HG03097 (cell line): Measurements from ENCODE around the gene ALG12.
A peak's percentile ranks its signal among the peaks of the same experiment; 100 is the strongest.

ENCODE experiments used
- ATAC-seq: cut with Tn5 transposase; IDR thresholded peaks from one replicate; pipeline ENCODE4 v1.9.1; 2021; ENCODE audit not compliant: unreplicated experiment, low FRiP score

ALG12 gene

DNA sequence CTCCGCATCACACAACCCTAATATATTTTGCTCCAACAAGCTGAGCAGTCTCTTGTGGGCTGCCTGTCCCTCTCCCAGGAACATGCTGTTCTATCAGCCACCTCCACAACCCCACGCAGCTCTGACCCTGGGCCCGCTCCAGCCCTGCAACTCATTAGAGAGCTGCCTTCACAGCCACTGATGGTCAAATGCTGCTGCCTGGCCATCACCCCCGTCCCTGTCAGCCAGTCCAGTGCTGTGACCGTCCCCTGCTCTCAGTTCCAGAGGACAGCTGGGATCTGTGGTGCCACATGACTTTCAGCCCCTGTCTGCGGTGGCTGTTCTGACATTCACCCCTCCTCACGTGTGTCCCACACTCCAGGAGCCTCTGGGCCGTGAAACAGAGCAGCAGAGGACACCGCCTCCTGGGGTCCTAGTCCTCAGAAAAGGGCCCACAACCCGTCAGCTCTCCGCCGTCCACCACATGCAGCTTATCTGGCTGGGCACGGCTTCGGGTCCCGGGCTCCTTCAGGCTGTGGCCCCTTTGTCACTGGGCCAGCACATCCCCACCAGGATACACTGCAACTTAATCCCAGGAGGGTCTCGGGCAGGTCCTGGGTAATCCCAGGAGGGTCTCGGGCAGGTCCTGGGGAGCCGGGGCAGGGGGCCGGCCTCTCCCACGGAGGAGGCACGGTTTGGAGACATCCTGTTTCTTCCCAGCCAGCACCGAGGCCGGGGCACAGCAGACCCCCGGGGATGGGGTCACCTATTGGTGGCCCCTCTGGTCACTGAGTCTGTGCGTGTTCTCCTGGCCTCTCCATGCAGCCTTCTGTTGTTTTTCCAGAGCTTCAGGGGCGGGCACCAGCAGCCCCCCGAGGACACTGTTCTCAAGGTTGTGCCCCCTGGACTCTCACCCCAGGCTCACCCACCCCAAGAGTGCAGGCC lies 15.3 kb upstream of the ALG12 start:
- ATAC-seq = no peak

DNA sequence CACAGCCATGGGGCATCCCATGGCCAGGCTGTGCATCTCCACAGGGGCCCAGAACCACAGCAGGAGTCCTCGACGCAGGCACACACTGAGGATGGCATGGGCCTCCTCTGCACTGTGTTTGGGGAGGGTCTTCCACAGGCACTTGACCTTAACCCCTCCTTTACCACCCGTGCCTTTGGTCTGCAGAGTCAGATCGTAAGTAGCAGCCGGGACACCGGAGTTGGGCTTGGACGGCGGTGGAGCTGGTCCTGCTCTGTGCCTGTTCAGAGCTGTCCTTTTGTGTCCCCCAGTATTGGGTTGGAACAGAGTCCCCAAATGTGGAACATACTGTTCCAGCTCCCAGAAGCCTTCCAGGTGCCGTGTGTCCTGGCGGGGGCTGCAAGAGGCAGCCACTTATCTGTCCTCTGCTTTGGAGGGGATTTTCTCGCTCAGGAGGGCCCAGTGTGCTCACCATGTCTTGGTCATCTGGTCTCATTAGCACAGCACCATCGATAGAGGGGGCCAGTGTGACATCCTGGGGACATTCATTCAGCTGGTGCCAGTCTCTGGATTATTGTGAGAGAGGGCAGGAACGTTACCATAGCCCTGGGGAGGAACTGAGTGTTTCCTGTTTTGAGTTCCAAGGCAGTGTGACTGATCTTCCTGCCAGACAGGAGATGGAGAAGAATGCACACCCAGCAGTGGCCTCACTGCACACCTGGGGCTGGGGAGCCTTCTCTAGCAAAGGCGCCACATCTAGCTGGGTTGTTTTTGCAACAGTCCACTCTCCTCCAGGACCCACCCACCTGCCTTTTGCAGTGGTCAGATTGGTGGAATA lies 12.6 kb upstream of the ALG12 start:
- ATAC-seq = peak; percentile 30

DNA sequence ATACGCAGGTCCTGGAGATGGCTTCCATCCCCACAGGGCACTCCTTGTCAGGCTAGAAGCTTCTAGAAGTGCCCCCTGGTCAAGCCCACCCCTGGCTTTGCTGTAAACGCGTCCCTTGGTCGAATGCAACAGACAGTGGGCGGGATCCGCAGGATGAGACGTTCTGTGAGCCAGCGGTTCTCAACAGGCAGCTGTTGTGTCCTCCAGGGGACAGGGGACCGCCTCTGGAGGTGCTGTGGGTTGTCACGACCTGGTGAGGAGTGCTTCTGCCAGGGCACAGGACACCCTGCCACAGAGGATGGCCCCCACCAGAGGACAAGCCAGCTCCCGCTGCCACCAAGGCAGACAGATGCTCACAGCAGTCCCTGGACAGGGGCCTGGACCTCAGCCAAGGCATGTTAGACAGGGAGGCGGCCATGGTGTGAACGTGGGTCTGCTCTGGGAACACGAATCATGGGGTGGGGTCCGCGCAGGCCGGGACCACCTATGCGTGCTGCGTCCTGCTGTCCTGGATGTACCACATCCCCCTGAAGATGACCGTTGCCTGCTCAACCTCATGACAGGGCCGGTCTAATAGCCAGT lies 11.8 kb upstream of the ALG12 start:
- ATAC-seq = no peak

DNA sequence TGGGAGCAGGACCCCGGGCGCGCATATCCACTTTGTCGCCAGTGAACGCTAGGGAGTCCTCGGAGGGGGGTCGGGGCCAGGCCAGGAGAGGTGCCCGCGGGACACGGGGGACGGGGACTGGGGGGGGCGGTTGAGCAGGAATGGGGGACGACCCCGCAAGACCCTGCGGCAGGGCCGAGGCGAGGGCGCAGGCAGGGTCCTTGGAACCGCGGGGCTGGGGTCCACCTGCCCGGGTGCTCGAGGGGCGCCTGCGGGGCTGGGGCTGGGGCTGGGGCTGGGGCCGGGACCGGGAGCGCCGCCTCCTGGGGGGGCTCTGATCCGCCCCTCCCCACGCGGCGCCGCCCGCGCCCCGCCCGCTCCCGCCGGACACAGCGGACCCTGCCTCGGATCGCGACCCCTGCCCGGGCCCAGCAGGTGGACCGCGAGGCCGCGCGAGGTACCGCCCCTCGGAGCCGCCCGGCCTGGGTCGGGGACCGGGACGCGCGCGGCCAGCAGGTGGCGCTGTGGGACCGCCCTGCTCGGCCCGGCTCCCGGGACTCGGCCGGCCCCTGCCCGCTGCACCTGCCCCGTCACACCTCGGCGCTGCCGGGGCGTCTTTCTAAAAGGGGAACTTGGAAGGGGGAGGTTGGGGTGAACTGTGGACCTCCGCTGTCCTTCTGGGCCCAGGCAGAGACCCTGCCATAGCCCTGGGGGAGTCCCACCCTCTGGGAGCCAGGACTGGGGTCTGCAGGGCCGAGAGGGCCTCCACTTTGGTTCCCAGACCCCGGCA lies 11.2 kb upstream of the ALG12 start:
- ATAC-seq = peak; percentile 39

DNA sequence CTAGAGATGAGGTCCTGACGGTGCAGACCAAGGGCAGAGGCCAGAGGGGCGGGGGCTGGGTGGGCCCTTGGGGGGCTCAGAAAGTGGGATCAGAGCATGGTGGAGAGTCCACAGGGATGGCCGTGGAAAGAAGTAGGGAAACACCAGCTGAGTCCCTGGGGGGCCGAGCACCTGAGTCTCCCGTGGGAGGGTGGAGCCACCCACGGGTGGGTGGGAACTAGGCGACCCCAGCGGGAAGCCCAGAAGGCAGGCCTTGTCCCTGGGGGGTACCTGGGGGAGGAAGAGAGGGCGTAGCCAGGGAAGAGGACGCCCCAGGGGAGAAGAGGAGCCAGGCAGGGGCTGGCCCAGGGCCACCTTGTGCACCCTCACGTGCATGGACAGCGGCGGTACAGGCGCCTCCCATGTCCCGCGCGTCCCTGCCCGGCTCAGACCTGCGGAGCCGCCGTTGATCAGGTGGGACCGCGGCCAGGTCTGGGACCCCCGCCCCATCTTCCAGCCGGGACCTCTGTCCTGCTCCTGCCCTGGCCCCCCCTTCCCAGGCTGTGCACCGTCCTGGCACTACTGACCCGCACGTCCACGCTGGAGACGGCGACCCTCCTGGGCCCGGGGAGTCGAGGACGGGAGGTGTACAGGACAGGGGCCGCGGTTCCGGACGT lies 10.4 kb upstream of the ALG12 start:
- ATAC-seq = no peak

DNA sequence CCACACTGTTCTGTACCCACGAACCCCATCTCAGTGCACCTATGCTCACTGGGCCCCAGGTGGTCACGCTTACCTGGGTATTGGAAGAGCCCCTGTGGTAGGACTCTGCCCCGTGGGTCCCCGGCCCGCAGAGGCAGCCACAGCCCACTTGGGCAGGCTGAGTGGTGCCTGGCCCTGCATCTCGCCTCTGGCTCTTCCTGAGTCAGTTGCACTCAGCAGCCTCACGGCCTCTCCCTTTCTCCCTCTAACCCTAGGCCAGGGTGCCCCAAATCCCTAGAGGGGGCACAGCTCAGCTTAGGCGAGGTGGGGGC lies 9.9 kb upstream of the ALG12 start:
- no peak for ATAC-seq

DNA sequence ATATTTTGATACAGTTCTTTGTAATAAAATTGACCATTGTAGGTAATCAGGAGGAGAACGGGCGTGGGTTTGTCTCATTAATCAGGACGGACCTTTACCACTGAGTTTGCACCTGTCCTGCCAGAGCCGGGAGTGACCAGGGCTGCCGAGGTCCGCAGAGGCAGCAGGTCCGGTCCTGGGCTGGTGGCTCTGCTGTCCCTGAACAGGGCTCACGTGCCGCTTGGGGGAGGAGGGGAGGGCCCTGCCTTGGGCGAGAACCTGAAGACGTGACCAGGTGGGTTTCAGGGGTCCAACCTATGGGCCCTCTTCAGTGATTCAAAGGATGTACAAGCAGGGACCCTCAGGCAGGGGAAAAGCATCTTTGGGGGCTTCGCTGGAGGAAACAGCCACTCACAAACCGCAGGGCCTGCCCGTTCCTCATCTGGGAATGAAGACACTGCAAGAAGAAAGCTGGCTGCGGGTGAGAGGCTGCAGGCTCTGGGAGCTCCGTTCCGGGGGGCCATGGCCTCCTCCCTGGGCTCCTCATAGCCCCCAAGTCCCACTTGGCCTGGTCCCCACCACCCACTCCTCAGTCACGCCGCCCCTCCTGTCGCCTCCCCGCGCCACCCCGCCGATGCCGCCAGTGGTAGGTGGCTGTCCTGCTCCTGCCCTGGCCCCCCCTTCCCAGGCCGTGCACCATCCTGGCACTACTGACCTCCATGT lies 9.4 kb upstream of the ALG12 start:
- no peak for ATAC-seq

DNA sequence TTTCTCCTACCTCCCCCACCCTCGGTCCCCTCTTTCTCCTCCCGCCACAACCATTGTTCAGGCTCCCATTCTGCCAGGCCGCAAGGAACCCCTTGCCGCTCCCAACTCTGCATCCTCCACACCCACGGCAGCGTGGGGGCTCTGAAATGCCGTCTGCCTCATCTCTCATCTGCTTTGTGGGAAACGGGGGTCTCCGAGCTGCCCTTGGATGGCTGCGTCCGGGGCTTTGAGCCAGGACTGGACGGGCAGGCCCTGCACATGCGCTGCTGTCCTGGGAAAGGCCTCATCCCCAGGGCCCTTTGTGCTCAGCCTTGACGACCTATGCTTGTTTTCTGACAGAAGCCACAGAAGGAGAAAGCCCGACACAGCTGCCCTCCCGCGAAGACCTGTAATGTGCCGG lies 8.7 kb upstream of the ALG12 start:
- no peak for ATAC-seq

DNA sequence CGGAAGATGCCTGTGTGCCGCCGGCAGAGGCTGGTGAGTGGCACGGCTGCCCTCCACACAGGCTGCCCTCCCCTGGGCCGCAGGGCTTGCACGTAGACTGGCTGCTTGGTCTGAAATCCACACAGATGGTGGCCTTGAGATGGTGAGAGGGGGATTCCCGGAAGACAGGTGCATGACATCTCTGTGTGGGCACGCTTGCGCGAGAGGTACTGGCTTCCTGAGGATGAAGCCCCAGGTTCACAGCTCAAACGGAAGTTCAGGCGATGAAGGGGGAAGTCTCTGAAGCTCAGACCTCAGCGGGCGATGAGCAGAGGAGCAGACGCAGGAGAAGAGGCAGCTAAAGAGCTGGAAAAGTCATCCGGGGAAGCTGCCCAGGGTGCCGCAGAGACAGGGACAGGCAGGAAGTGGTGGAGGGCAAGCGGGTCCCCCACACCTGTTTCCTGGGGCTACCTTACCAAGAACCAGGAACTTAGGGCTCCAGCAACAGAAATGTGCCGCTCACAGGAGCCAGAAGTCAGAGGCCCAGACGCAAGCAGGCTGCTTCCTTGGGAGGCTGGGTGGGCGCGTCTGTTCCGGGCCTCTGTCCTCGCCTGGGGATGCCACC lies 7.4 kb upstream of the ALG12 start:
- ATAC-seq = peak; percentile 44

DNA sequence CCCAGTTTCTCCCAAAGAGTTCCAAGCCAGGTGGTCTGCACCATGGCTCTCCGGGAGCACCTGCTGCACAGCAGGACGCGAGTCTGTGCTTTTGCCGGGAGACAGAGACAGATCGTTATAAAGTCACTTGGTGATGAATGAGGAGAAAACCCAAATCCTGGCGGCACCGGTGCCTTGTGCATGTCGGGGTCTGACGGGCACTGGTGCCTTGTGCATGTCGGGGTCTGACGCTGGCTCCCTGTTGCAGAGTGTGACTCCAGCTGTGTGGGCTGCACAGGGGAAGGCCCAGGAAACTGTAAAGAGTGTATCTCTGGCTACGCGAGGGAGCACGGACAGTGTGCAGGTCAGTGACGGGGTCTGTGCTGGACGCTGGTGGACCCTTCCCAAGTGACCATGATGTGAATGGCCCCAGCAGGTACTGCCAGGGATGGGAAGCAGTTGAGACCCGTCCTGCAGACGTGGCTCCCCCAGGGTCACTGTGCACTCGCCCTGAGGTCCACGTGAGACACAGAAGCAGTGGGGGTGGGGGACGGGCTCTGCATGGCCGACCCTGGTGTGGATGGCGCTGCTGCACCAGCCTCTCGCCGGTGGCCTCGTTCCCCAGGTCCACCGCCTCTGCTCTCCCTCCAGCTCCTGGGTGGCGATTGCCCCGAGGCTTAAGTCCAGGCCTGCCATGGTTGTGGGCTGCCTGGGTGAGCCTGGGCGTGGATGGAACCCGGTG lies 6.0 kb upstream of the ALG12 start:
- no peak for ATAC-seq

DNA sequence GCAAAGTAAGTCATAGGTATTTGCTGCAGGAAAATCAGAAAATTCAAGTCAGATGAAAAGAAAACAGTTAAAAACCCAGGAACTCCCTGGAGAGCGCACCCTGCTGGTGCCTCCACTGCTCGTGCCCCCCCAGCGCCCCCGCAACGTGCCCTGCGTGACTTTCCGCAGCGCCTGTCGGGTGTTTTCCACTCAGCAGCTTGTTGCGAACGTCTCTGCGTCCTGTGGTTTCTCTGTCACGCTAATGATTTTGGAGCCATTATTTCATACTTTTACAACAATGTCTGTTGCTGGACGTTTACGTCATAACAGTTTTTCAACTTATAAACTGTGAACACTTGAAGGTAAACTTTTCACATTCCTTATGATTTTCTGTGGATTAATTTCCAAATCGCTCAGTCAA lies 5.2 kb upstream of the ALG12 start:
- no peak for ATAC-seq

DNA sequence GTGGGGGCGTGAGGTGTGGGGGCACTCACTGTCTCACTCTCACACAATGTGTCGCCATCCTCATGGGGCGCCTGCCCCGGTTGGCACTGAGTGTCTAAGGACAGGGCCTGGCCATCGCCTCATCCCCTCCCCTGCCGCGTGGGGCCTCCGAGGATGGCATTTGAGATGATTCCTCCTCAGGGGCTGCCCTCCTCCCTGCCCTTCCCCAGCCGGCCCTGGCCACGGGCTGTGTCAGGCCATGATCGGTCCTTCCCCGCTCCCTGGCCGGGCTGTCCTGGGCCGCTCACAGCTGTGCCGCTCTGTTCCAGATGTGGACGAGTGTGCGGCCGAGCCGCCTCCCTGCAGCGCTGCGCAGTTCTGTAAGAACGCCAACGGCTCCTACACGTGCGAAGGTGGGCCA lies 4.7 kb upstream of the ALG12 start:
- ATAC-seq = no peak

DNA sequence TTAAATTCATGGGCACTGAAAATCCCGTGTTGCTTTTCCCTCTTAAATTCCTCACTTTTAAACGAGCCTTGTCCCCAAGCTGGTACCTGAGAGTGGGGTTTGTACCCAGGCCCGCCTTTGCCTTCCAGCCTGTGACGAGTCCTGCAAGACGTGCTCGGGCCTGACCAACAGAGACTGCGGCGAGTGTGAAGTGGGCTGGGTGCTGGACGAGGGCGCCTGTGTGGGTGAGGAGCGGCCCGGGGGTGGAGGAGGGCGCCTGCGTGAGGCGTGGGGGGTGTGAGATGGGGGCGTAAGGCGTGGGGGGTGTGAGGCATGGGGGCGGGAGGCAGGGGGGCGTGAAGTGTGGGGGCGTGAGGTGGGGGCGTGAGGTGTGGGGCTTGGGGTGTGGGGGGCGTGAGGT lies 4.2 kb upstream of the ALG12 start:
- ATAC-seq = no peak

DNA sequence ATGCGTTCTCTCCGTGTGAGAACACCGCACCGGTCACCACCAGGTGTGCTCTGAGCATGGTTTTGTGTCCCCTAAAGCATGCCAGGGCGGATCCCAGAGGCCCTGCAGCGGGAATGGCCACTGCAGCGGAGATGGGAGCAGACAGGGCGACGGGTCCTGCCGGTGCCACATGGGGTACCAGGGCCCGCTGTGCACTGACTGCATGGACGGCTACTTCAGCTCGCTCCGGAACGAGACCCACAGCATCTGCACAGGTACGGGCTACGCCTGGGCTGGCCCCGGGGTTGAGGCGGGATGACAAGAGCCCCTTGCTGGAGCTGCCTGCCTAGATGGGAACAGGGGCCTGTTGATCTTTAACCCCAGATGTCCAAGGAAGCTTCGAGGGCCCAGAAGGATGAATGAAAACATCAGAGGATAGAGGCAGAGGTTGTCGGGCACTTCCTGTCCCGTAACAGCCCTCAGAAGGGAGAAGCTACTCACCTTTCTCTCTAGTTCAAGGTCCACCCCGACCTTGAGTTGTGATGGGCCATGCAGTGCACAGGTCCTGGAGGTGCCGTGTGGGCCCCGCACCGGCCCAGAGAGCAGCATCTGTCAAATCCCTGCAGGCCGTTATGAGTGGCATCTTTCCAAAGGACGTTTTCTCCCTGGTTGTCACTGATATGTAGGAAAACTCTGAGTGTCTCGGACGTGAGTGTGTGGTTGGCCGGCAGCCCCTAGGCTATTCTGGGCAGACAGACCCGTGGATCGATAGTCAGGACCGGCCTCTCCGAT lies 3.5 kb upstream of the ALG12 start:
- no peak for ATAC-seq

DNA sequence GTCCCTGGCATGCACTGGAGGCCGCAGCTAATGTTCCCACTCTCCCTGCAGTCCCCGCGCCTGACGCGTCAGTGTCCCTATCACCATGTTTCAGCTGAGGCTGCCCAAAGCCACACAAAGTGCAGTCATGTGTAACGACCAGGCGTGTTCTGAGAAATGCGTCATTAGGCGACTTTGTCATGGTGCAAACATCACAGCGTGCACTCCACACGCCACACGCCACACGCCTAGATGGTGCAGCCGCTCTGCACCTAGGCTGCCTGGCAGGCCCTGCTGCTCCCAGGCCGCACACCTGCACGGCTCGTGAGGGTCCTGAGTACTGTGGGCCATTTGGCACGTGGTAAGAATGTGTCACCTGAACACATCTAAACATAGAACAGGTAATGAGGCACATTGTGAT lies 2.6 kb upstream of the ALG12 start:
- ATAC-seq = no peak

DNA sequence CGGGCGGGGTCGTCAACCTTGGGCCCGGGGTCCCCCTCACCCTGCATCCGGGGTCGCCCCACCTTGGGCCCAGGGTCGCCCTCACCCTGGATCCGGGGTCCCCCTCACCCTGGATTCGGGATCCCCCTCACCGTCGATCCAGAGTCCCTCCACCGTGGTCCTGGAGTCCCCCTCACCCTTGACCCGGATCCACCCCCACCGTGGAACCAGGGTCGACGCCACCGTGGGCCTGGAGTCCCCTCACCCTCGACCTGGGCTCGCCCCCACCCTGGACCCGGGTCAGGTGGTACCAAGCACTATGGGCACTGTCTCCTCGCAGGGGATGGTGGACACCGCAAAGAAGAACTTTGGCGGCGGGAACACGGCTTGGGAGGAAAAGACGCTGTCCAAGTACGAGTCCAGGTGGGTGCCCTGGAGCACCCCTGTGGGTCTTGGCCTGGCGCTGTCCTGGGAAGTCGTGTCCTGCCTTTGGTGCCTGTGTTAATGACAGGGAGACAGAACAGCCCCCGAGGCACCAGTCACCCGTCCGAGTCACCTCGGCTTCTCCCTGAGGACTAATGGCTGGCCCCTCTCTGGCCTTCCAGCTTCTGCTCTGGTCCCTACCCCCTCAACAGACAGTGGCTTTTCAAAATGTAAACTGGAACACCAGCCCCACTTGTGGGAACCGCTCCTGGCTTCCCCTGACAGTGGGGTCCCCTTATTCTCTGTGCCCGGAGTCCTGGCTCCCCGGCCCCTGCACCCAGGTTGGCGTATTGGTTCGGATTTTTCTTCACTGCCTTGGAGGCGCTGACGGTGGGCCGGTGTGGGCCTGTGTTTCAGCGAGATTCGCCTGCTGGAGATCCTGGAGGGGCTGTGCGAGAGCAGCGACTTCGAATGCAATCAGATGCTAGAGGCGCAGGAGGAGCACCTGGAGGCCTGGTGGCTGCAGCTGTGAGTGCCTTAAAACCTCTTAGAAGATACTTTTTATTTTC lies 958 bp upstream of the ALG12 start:
- ATAC-seq = no peak

DNA sequence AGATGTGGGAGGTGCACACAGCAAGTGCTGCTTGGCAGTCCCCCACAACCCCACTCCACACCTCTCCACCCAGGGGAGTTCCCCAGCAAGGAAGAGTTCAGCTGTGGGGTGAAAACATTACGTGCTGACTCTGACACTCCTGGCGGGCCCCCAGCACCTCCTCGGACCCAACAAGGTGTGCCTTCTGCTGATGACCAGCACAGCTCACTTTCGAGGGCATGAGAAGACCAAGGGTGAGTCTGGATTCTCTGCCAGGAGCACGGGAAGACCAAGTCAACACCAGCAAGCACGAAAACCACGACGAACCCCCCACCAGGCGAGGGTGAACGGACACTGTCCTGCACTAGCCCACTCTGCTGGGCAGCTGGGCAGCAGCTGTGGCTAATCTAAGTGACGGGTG lies 1.4 kb downstream of the ALG12 start:
- ATAC-seq = no peak
